Ascending aorta (tissue), 2 donors: ENCODE data around the gene PMP22. TPM values are rescaled to one million over a fixed set of nuclear protein-coding genes. Genes with fewer than 3 reads are reported as not detected.
A peak's percentile ranks its signal among the peaks of the same experiment; 100 is the strongest.

ENCODE experiments used
- DNase-seq, 2 donors: peaks; one replicate each; pipeline ENCODE4 v3.0.0-alpha.2; 2019; ENCODE audit warnings: low spot score in 2 of 2
- H3K27ac ChIP-seq, 2 donors: fragments of 200-600 bp; sonication (generic); one replicate each; pipeline ENCODE4 v1.5.1; 2016 to 2017; ENCODE audit warnings: mild to moderate bottlenecking in 1 of 2
- H3K27me3 ChIP-seq: fragments of 200-600 bp; sonication (generic); one replicate; pipeline ENCODE4 v1.5.1; 2017
- H3K36me3 ChIP-seq, 2 donors: fragments of 200-600 bp; sonication (generic); one replicate each; pipeline ENCODE4 v1.5.1; 2016
- H3K4me1 ChIP-seq, 2 donors: fragments of 200-600 bp; sonication (generic); one replicate each; pipeline ENCODE4 v1.5.1; 2016 to 2017; ENCODE audit warnings: mild to moderate bottlenecking in 1 of 2
- H3K4me3 ChIP-seq, 2 donors: fragments of 200-600 bp; sonication (generic); one replicate each; pipeline ENCODE4 v1.5.1; 2016 to 2017; ENCODE audit warnings: mild to moderate bottlenecking in 1 of 2
- H3K9me3 ChIP-seq, 2 donors: fragments of 200-600 bp; sonication (generic); one replicate each; pipeline ENCODE4 v1.5.1; 2016
- CTCF ChIP-seq, 3 experiments: fragments of 200-600 bp in 2 of 3; fragments of 450-650 bp in 1 of 3; sonication (generic) in 2 of 3; IDR thresholded peaks; one replicate each; pipeline ENCODE4 v1.5.1; 2016 to 2019; ENCODE audit warnings: antibody characterized with exemption in 3 of 3, mild to moderate bottlenecking in 1 of 3, moderate library complexity in 1 of 3
- intact Hi-C: fragments of 100-400 bp; cut with DNase I; formaldehyde crosslinking; loops from one replicate; pipeline ENCODE4 v1.15.1; 2023
- total RNA-seq: library from RNA; depleted of rRNA; stranded (reverse); fragments of >200 nt; gene quantifications from one replicate; pipeline ENCODE4 v1.1.0, GENCODE V29; 2016

Gene PMP22
- 199 TPM for total RNA-seq

GRCh38 chr17:15265131-15265530, at the start of gene PMP22:
PMP22 (minus strand) TSS chr17:15265326; CDS start chr17:15260727, 4,599 bp downstream.
- no peaks in the 10 kb centered on the region for H3K36me3 ChIP-seq
- peak within 1 kb of the TSS in 1 of 2 donors; percentile 16 for H3K27ac ChIP-seq
- no peak for TF ChIP-seq CTCF (IDR thresholded peaks at IDR 0.05)
- H3K27me3 ChIP-seq, result no peaks in the 10 kb centered on the region
- H3K9me3 ChIP-seq, result no peaks in the 10 kb centered on the region
- DNase-seq, result no peak
- H3K4me1 ChIP-seq, result peaks cover 0 to 2% of the 10 kb centered on the region in 2 donors
- peak within 1 kb of the TSS in 1 of 2 donors; percentile 9 for H3K4me3 ChIP-seq
- intact Hi-C loops, result no loop called here

- intact Hi-C loops, result no loop called here
- H3K27ac ChIP-seq, result no peak overlapping the region
- no peak for DNase-seq
- no peaks in the 10 kb centered on the region for H3K4me1 ChIP-seq
- TF ChIP-seq CTCF (IDR thresholded peaks at IDR 0.05), result no peak
- H3K4me3 ChIP-seq, result no peak overlapping the region
- H3K36me3 ChIP-seq, result no peaks in the 10 kb centered on the region
- H3K9me3 ChIP-seq, result no peaks in the 10 kb centered on the region
- H3K27me3 ChIP-seq, result no peaks in the 10 kb centered on the region
These were observed 46.9 kb upstream of the PMP22 start for GRCh38 chr17:15311996-15312395.

GRCh38 chr17:15309793-15310192, 44.7 kb upstream of the PMP22 start:
- no peaks in the 10 kb centered on the region for H3K36me3 ChIP-seq
- no peak overlapping the region for H3K4me3 ChIP-seq
- DNase-seq, result no peak
- no peaks in the 10 kb centered on the region for H3K4me1 ChIP-seq
- no peaks in the 10 kb centered on the region for H3K27me3 ChIP-seq
- no peaks in the 10 kb centered on the region for H3K9me3 ChIP-seq
- intact Hi-C loops, result no loop called here
- no peak overlapping the region for H3K27ac ChIP-seq
- TF ChIP-seq CTCF (IDR thresholded peaks at IDR 0.05), result no peak

GRCh38 chr17:15309236-15309635, 44.1 kb upstream of the PMP22 start:
- no peaks in the 10 kb centered on the region for H3K27me3 ChIP-seq
- TF ChIP-seq CTCF (IDR thresholded peaks at IDR 0.05), result no peak
- intact Hi-C loops, result no loop called here
- H3K9me3 ChIP-seq, result no peaks in the 10 kb centered on the region
- no peak for DNase-seq
- H3K4me3 ChIP-seq, result no peak overlapping the region
- H3K27ac ChIP-seq, result no peak overlapping the region
- H3K4me1 ChIP-seq, result no peaks in the 10 kb centered on the region
- no peaks in the 10 kb centered on the region for H3K36me3 ChIP-seq

GRCh38 chr17:15308758-15309157, 43.6 kb upstream of the PMP22 start:
- no peak for TF ChIP-seq CTCF (IDR thresholded peaks at IDR 0.05)
- H3K4me3 ChIP-seq, result no peak overlapping the region
- no peaks in the 10 kb centered on the region for H3K4me1 ChIP-seq
- H3K27ac ChIP-seq, result no peak overlapping the region
- no peaks in the 10 kb centered on the region for H3K9me3 ChIP-seq
- intact Hi-C loops, result no loop called here
- H3K36me3 ChIP-seq, result no peaks in the 10 kb centered on the region
- H3K27me3 ChIP-seq, result no peaks in the 10 kb centered on the region
- DNase-seq, result no peak

- no peaks in the 10 kb centered on the region for H3K27me3 ChIP-seq
- no peaks in the 10 kb centered on the region for H3K9me3 ChIP-seq
- H3K4me3 ChIP-seq, result no peak overlapping the region
- intact Hi-C loops, result no loop called here
- DNase-seq, result no peak
- no peaks in the 10 kb centered on the region for H3K4me1 ChIP-seq
- no peak for TF ChIP-seq CTCF (IDR thresholded peaks at IDR 0.05)
- H3K27ac ChIP-seq, result no peak overlapping the region
- H3K36me3 ChIP-seq, result no peaks in the 10 kb centered on the region
These were observed 42.6 kb upstream of the PMP22 start for GRCh38 chr17:15307710-15308111.
